Activated gamma-delta T cell treated with anti-CD3 and anti-CD28 coated beads, Interleukin-2, amount 50 U/mL, for 16 hours (primary cell): Measurements from ENCODE around the gene CSTF1.
A peak's percentile ranks its signal among the peaks of the same experiment; 100 is the strongest.
"Not testable (repeated sequence)": the region's sequence is repeated elsewhere in the genome, so short reads cannot be mapped to it uniquely, and the experiment has no call there.

Source experiments
- DNase-seq: peaks from one replicate; pipeline ENCODE4 v3.0.0-alpha.2; 2020; ENCODE audit warnings: low read depth

CSTF1 gene

GRCh38 chr20:56409521-56409920 is 17.1 kb downstream of the CSTF1 start:
- DNase-seq, result no peak

GRCh38 chr20:56409956-56410355 is 17.5 kb downstream of the CSTF1 start:
- DNase-seq, result no peak

- not testable (repeated sequence) for DNase-seq
Observed at GRCh38 chr20:56411287-56411686, 18.8 kb downstream of the CSTF1 start.

- DNase-seq, result no peak
Observed at GRCh38 chr20:56411759-56412472, 19.5 kb downstream of the CSTF1 start, which contains the start of gene CASS4. Gene CASS4, plus strand, starts transcription at chr20:56412260. Its CDS starts 199 bp downstream, at chr20:56412459.

- DNase-seq, result no peak
Observed at GRCh38 chr20:56412473-56412790, 20.0 kb downstream of the CSTF1 start.

- DNase-seq, result no peak
Observed at GRCh38 chr20:56412949-56413348, 20.5 kb downstream of the CSTF1 start.

GRCh38 chr20:56414842-56415765 is 22.7 kb downstream of the CSTF1 start:
- DNase-seq, result peak; percentile 59

GRCh38 chr20:56417402-56417801 is 25.0 kb downstream of the CSTF1 start:
- no peak for DNase-seq

GRCh38 chr20:56417911-56418310 is 25.5 kb downstream of the CSTF1 start:
- no peak for DNase-seq

- no peak for DNase-seq
Observed at GRCh38 chr20:56418385-56418861, 26.0 kb downstream of the CSTF1 start.

GRCh38 chr20:56420028-56420427 is 27.6 kb downstream of the CSTF1 start:
- no peak for DNase-seq

- no peak for DNase-seq
Observed at GRCh38 chr20:56420940-56421688, 28.7 kb downstream of the CSTF1 start.

GRCh38 chr20:56422076-56422823 is 29.8 kb downstream of the CSTF1 start:
- DNase-seq, result no peak

GRCh38 chr20:56422824-56423189 is 30.4 kb downstream of the CSTF1 start:
- no peak for DNase-seq

- DNase-seq, result no peak
Observed at GRCh38 chr20:56423211-56423610, 30.8 kb downstream of the CSTF1 start.

GRCh38 chr20:56423886-56424285 is 31.4 kb downstream of the CSTF1 start:
- no peak for DNase-seq

- no peak for DNase-seq
Observed at GRCh38 chr20:56424931-56425330, 32.5 kb downstream of the CSTF1 start.

- DNase-seq, result no peak
Observed at GRCh38 chr20:56426026-56426425, 33.6 kb downstream of the CSTF1 start.

GRCh38 chr20:56426926-56427325 is 34.5 kb downstream of the CSTF1 start:
- DNase-seq, result no peak

- DNase-seq, result no peak
Observed at GRCh38 chr20:56427797-56428196, 35.4 kb downstream of the CSTF1 start.

- DNase-seq, result no peak
Observed at GRCh38 chr20:56428410-56428809, 36.0 kb downstream of the CSTF1 start.

- DNase-seq, result no peak
Observed at GRCh38 chr20:56428881-56429280, 36.4 kb downstream of the CSTF1 start.
